Astrocyte (in vitro differentiated cells and primary cell): Measurements from ENCODE around the gene STAP2. TPM values are rescaled to one million over a fixed set of nuclear protein-coding genes. Genes with fewer than 3 reads are reported as not detected.

ENCODE experiments used
- DNase-seq: peaks from one replicate; pipeline ENCODE4 v3.0.0-alpha.2; 2010; ENCODE audit warnings: low read depth
- FAIRE-seq: peaks from 2 replicates; lab custom pipeline; 2011; peaks lifted over from hg19 to GRCh38; lab: Jason Lieb, UNC
- H2AFZ ChIP-seq: 2 replicates; pipeline ENCODE4 v1.6.0; 2012; ENCODE audit warnings: low read depth, low read length, inconsistent platforms
- H3K27ac ChIP-seq: 2 replicates; pipeline ENCODE4 v1.5.1; 2011; ENCODE audit warnings: low read depth, low read length, inconsistent platforms
- H3K27me3 ChIP-seq: 2 replicates; pipeline ENCODE4 v1.6.0; 2011; ENCODE audit warnings: low read length, inconsistent platforms; ENCODE audit not compliant: insufficient read depth
- H3K36me3 ChIP-seq: 2 replicates; pipeline ENCODE4 v1.5.1; 2011; ENCODE audit warnings: low read length, inconsistent platforms; ENCODE audit not compliant: insufficient read depth
- H3K4me1 ChIP-seq: 2 replicates; pipeline ENCODE4 v1.5.1; 2011; ENCODE audit warnings: low read length, inconsistent platforms; ENCODE audit not compliant: insufficient read depth
- H3K4me2 ChIP-seq: 2 replicates; pipeline ENCODE4 v1.6.0; 2012; ENCODE audit warnings: low read length, inconsistent platforms
- H3K4me3 ChIP-seq: 2 replicates; pipeline ENCODE4 v1.5.1; 2011; ENCODE audit warnings: low read depth, mild to moderate bottlenecking, low read length, inconsistent platforms; ENCODE audit not compliant: insufficient read depth
- H3K79me2 ChIP-seq: 2 replicates; pipeline ENCODE4 v1.6.0; 2012; ENCODE audit warnings: mild to moderate bottlenecking, low read length, inconsistent platforms; ENCODE audit not compliant: insufficient read depth
- H3K9ac ChIP-seq: 2 replicates; pipeline ENCODE4 v1.6.0; 2012; ENCODE audit warnings: mild to moderate bottlenecking, low read length, inconsistent platforms
- H3K9me3 ChIP-seq: 2 replicates; pipeline ENCODE4 v1.5.1; 2012; ENCODE audit warnings: low read depth, mild to moderate bottlenecking, low read length, inconsistent platforms; ENCODE audit not compliant: insufficient read depth
- H4K20me1 ChIP-seq: 2 replicates; pipeline ENCODE4 v1.6.0; 2012; ENCODE audit warnings: low read length, inconsistent platforms; ENCODE audit not compliant: insufficient read depth
- H3K27ac Mint-ChIP-seq: one replicate; pipeline ENCODE4 v1.8.0; 2021; ENCODE audit warnings: mild to moderate bottlenecking, mixed read lengths; ENCODE audit not compliant: unreplicated experiment
- H3K27me3 Mint-ChIP-seq: one replicate; pipeline ENCODE4 v1.8.0; 2021; ENCODE audit warnings: low read depth, mixed read lengths; ENCODE audit not compliant: unreplicated experiment
- H3K36me3 Mint-ChIP-seq: one replicate; pipeline ENCODE4 v1.8.0; 2021; ENCODE audit warnings: low read depth, mixed read lengths; ENCODE audit not compliant: unreplicated experiment
- H3K4me1 Mint-ChIP-seq: one replicate; pipeline ENCODE4 v1.8.0; 2021; ENCODE audit warnings: low read depth, mixed read lengths; ENCODE audit not compliant: unreplicated experiment
- H3K4me3 Mint-ChIP-seq: one replicate; pipeline ENCODE4 v1.8.0; 2021; ENCODE audit warnings: mild to moderate bottlenecking, moderate library complexity, mixed read lengths; ENCODE audit not compliant: unreplicated experiment
- H3K9me3 Mint-ChIP-seq: one replicate; pipeline ENCODE4 v1.8.0; 2021; ENCODE audit warnings: mild to moderate bottlenecking, mixed read lengths; ENCODE audit not compliant: unreplicated experiment
- EZH2 ChIP-seq: IDR thresholded peaks from 2 replicates; pipeline ENCODE4 v1.6.1; 2012; ENCODE audit warnings: mild to moderate bottlenecking, low read length, inconsistent platforms; ENCODE audit not compliant: insufficient read depth
- total RNA-seq: library from RNA; stranded (reverse); gene quantifications from 2 replicates; pipeline ENCODE4 v1.2.1, GENCODE V29; 2021
- TF ChIP-seq, protein P1 (sequence below): IDR thresholded peaks from 2 replicates; pipeline ENCODE4 v1.5.1; 2011; ENCODE audit warnings: low read depth, mild to moderate bottlenecking, inconsistent platforms, low read length, moderate library complexity; ENCODE audit not compliant: insufficient read depth

The STAP2 gene
- total RNA-seq, 1 donor from 2014 or later = 5.3 TPM

DNA sequence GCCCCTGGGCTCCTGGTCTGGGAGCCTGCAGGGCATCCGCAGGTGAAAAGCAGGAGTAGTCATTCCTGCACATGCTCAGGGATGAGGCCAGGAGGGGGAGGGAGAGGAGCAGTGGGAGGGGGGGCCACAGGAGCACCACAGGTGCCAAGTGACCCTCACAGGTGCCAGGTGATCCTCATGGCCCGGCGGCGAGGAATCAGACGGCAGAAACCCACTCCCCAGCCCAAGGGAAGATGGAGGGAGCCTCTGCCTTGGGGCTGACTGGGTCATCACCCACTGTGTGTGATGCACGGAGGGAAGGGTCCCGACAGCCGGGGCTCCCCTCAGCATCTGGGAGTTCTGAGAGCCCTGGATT lies 34.4 kb upstream of the STAP2 start:
- no peak overlapping the region for H2AFZ ChIP-seq
- peaks cover 99% of the 10 kb centered on the region for H3K79me2 ChIP-seq
- no peak overlapping the region for H3K9ac ChIP-seq
- Mint-ChIP-seq H3K27me3 (no peaks in the 10 kb centered on the region), H3K36me3 (peaks cover 13% of the 10 kb centered on the region), H3K27ac (no peak overlapping the region), H3K9me3 (no peaks in the 10 kb centered on the region), H3K4me3 (no peak overlapping the region), H3K4me1 (peaks cover 42% of the 10 kb centered on the region)
- no peak for TF ChIP-seq EZH2
- TF ChIP-seq, protein P1, sequence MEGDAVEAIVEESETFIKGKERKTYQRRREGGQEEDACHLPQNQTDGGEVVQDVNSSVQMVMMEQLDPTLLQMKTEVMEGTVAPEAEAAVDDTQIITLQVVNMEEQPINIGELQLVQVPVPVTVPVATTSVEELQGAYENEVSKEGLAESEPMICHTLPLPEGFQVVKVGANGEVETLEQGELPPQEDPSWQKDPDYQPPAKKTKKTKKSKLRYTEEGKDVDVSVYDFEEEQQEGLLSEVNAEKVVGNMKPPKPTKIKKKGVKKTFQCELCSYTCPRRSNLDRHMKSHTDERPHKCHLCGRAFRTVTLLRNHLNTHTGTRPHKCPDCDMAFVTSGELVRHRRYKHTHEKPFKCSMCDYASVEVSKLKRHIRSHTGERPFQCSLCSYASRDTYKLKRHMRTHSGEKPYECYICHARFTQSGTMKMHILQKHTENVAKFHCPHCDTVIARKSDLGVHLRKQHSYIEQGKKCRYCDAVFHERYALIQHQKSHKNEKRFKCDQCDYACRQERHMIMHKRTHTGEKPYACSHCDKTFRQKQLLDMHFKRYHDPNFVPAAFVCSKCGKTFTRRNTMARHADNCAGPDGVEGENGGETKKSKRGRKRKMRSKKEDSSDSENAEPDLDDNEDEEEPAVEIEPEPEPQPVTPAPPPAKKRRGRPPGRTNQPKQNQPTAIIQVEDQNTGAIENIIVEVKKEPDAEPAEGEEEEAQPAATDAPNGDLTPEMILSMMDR = no peak
- H3K4me2 ChIP-seq = no peak overlapping the region
- DNase-seq (no peak), FAIRE-seq (no peak)
- H3K9me3 ChIP-seq = no peaks in the 10 kb centered on the region
- H3K27me3 ChIP-seq = no peaks in the 10 kb centered on the region
- H3K4me3 ChIP-seq = no peak overlapping the region
- H3K36me3 ChIP-seq = no peaks in the 10 kb centered on the region
- H4K20me1 ChIP-seq = peaks cover 98% of the 10 kb centered on the region
- H3K4me1 ChIP-seq = peaks cover 67% of the 10 kb centered on the region
- H3K27ac ChIP-seq = no peak overlapping the region

DNA sequence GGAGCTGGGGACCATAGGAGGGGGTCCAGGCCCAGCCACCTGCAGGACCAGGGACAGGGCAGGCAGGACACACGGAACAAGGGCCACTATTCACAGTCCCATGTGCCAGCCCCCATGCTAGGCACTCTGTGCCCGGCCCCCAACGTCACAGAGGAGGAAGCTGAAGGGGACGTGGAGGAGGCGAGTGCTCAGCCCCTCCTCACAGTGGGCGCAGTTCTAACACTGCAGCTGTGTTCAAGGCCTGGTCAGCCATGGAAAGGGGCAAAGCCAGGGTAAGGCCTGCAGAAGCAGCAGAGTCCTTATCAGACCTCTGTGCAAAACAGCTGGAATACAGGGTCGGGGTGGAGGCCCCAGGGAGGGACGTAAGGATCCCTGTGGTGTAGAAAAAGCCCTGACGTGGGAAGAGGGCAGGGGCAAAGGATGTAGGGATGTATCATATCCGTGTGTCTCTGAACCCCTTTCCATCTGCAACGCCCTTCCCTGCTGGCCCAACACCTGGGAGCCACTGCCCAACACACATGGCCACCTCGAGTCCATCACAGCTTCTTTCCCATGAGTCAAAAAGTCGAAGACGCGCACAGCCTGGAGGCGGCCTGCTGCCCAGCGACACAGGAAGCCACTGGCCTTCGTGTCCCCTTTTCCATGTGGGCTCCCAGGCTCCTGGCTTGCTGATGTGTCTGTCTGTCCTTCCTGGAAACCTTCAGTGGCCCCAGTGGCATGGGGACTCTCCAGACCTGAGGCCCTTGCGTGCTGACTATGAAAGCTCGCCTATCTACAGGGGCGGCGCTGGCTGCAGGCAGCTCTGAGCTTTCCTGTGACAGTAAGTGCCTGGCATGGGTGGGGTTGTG lies 33.8 kb upstream of the STAP2 start:
- H3K4me3 ChIP-seq = no peak overlapping the region
- no peaks in the 10 kb centered on the region for H3K9me3 Mint-ChIP-seq
- H3K27me3 ChIP-seq = no peaks in the 10 kb centered on the region
- TF ChIP-seq, protein P1 = no peak
- no peak for TF ChIP-seq EZH2
- H3K27ac Mint-ChIP-seq = no peak overlapping the region
- no peak for DNase-seq
- peaks cover 65% of the 10 kb centered on the region for H3K4me1 ChIP-seq
- no peak overlapping the region for H2AFZ ChIP-seq
- no peak overlapping the region for H3K4me2 ChIP-seq
- no peaks in the 10 kb centered on the region for H3K27me3 Mint-ChIP-seq
- H3K4me1 Mint-ChIP-seq = peaks cover 42% of the 10 kb centered on the region
- H3K36me3 ChIP-seq = no peaks in the 10 kb centered on the region
- H3K9ac ChIP-seq = no peak overlapping the region
- FAIRE-seq = no peak
- no peak overlapping the region for H3K27ac ChIP-seq
- no peaks in the 10 kb centered on the region for H3K9me3 ChIP-seq
- no peak overlapping the region for H3K4me3 Mint-ChIP-seq
- peaks cover 99% of the 10 kb centered on the region for H3K79me2 ChIP-seq
- peaks cover 98% of the 10 kb centered on the region for H4K20me1 ChIP-seq
- peaks cover 11% of the 10 kb centered on the region for H3K36me3 Mint-ChIP-seq
